ENCODE data around the gene TPH2.
A peak's percentile ranks its signal among the peaks of the same experiment; 100 is the strongest.

TPH2 gene

GRCh38 chr12:71938728-71939385 lies at the start of gene TPH2:
Gene TPH2 (plus strand): TSS chr12:71938845. CDS start chr12:71938987, 142 bp downstream.
- no peak within 1 kb of the TSS for H3K4me3 ChIP-seq (ENCODE audit: low read depth, low read length)
- TF ChIP-seq, protein P1, sequence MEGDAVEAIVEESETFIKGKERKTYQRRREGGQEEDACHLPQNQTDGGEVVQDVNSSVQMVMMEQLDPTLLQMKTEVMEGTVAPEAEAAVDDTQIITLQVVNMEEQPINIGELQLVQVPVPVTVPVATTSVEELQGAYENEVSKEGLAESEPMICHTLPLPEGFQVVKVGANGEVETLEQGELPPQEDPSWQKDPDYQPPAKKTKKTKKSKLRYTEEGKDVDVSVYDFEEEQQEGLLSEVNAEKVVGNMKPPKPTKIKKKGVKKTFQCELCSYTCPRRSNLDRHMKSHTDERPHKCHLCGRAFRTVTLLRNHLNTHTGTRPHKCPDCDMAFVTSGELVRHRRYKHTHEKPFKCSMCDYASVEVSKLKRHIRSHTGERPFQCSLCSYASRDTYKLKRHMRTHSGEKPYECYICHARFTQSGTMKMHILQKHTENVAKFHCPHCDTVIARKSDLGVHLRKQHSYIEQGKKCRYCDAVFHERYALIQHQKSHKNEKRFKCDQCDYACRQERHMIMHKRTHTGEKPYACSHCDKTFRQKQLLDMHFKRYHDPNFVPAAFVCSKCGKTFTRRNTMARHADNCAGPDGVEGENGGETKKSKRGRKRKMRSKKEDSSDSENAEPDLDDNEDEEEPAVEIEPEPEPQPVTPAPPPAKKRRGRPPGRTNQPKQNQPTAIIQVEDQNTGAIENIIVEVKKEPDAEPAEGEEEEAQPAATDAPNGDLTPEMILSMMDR (IDR thresholded peaks at IDR 0.05; ENCODE audit: low read depth, low read length, missing control alignments): peak; percentile 63
- DNase-seq (ENCODE audit: low read depth): no peak

DNA sequence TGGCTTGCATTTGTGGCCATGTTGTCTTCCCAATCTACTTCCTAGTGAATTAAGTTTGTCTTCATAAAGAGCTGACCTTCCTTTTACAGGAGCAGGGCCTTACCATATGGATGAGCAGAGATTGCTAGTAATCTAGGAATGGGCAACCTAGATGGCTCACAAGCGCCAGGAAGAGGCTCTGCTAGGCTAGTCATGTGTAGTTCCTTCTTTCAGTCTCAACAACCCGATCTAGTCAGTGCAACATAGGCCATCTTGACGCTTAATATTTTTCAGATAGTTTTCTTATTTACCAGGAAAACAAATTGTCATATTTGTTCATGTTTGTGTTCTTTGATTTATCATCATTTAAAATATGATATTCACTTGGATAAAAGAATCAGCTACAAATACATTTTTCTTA lies 48.2 kb upstream of the TPH2 start:
- TF ChIP-seq, protein P1 (IDR thresholded peaks at IDR 0.05; ENCODE audit: low read depth, low read length, missing control alignments): no peak
- no peak for DNase-seq (ENCODE audit: low read depth)
- H3K4me3 ChIP-seq (ENCODE audit: low read depth, low read length): no peak overlapping the region

DNA sequence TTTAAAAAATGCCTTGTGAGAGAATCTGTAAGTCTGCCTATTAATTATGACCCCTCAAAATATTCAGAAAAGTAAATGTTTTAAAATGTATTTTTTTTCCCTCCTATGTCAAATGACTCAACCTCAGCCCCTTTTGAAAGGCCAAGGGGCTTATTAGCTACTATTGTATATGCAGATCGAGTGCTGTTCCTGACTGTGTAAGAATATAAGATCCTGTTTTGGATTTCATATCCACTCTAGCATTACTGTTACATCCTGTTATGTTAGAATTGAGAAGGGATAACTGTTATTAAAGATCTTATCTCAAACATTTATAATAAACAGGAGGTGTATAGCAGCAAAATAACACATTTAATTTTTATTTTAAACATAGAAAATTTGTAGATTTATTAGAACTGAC lies 46.6 kb upstream of the TPH2 start:
- no peak overlapping the region for H3K4me3 ChIP-seq (ENCODE audit: low read depth, low read length)
- no peak for DNase-seq (ENCODE audit: low read depth)
- TF ChIP-seq, protein P1 (IDR thresholded peaks at IDR 0.05; ENCODE audit: low read depth, low read length, missing control alignments): no peak

- DNase-seq (ENCODE audit: low read depth): no peak
Measured at GRCh38 chr12:71896205-71896882, 42.3 kb upstream of the TPH2 start.

DNA sequence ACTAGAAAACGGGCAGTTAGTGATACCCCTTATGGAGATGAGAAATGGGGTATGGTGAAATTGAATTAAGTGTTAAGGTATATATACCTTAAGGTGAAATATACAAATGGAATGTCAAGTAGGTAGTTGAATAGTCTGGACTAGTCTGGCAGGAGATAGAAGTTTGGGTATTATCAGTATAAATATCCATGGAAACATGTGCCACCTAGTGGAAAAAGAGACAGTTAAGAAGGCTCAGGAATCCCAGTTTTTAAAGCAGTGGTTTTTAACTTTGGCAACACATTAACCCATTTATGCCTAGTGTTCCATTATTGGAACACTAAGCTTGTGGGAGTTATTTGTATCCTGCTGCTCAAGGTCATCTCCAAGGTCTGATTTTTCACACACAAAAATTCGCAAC lies 38.6 kb upstream of the TPH2 start:
- DNase-seq (ENCODE audit: low read depth): no peak
- H3K4me3 ChIP-seq (ENCODE audit: low read depth, low read length): no peak overlapping the region
- TF ChIP-seq, protein P1 (IDR thresholded peaks at IDR 0.05; ENCODE audit: low read depth, low read length, missing control alignments): no peak

More at GRCh38 chr12:71896205-71896882, 42.3 kb upstream of the TPH2 start:
- TF ChIP-seq, protein P1 (IDR thresholded peaks at IDR 0.05; ENCODE audit: low read depth, low read length, missing control alignments): no peak
- no peak overlapping the region for H3K4me3 ChIP-seq (ENCODE audit: low read depth, low read length)

DNA sequence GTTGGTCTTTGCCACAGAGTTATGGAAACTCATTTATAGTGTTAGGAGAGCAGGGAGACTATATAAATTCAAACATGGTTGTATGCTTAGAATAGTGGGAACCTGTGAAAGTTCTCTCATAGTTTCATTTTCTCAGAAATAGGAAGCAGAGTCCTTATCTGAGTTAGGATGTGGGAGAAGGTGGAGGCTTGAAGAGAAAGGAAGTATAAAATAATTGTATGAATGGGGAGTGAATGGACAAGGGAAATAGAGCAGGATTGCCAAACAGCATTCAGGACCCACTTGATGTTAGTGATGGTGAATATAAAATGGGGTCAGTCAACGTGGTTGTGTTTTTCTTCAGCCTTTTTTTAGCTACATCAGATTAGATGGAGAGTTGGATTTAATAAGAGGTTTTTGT lies 34.0 kb upstream of the TPH2 start:
- DNase-seq (ENCODE audit: low read depth): no peak
- H3K4me3 ChIP-seq (ENCODE audit: low read depth, low read length): no peak overlapping the region
- TF ChIP-seq, protein P1 (IDR thresholded peaks at IDR 0.05; ENCODE audit: low read depth, low read length, missing control alignments): no peak

Measured in GM12864 (cell line).